ENCODE results near the gene ZRANB1.

The ZRANB1 gene

GRCh38 chr10:125006188-125006680, 64.3 kb downstream of the ZRANB1 start:
- no peak for TF ChIP-seq ZNF274 (IDR thresholded peaks at IDR 0.05; ENCODE audit: low read depth, low read length)
- H3K4me3 ChIP-seq (ENCODE audit: low read length): no peak overlapping the region

DNA sequence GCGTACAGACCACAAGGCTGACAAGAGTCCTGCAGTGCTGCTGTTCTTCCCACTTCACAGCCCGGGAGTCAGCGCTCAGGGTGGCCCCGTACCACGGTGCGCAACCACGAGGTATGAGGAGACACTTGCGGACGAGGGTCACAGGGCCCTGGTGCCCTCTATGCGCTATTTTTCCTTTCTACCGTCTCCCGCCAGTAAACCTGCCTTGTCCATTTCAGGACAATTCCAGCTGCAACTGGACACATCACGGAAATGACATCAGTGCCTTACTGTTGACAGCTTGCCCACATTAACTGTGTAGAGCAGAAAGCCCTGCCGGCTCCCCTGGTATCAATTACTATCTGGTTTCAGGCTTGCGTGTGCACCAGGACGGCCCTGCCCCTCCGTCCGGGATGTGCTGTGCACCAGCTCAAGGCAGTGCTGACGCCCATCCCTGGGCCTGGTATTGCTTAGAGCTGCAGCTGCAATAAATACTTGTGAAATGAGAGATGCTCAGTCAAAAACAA, 65.1 kb downstream of the ZRANB1 start:
- H3K4me3 ChIP-seq (ENCODE audit: low read length): no peak overlapping the region
- TF ChIP-seq ZNF274 (IDR thresholded peaks at IDR 0.05; ENCODE audit: low read depth, low read length): no peak

- TF ChIP-seq ZNF274 (IDR thresholded peaks at IDR 0.05; ENCODE audit: low read depth, low read length): no peak
- no peak overlapping the region for H3K4me3 ChIP-seq (ENCODE audit: low read length)
Observed at GRCh38 chr10:125007436-125007835, 65.5 kb downstream of the ZRANB1 start.

- TF ChIP-seq ZNF274 (IDR thresholded peaks at IDR 0.05; ENCODE audit: low read depth, low read length): no peak
Observed at GRCh38 chr10:125008689-125009638, 67.0 kb downstream of the ZRANB1 start.

GRCh38 chr10:125009661-125010161, 67.8 kb downstream of the ZRANB1 start:
- TF ChIP-seq ZNF274 (IDR thresholded peaks at IDR 0.05; ENCODE audit: low read depth, low read length): no peak

More at GRCh38 chr10:125008689-125009638, 67.0 kb downstream of the ZRANB1 start:
- no peak overlapping the region for H3K4me3 ChIP-seq (ENCODE audit: low read length)

GRCh38 chr10:125010362-125010761, 68.4 kb downstream of the ZRANB1 start:
- H3K4me3 ChIP-seq (ENCODE audit: low read length): no peak overlapping the region
- no peak for TF ChIP-seq ZNF274 (IDR thresholded peaks at IDR 0.05; ENCODE audit: low read depth, low read length)

More at GRCh38 chr10:125009661-125010161, 67.8 kb downstream of the ZRANB1 start:
- H3K4me3 ChIP-seq (ENCODE audit: low read length): no peak overlapping the region

- H3K4me3 ChIP-seq (ENCODE audit: low read length): no peak overlapping the region
- no peak for TF ChIP-seq ZNF274 (IDR thresholded peaks at IDR 0.05; ENCODE audit: low read depth, low read length)
Observed at GRCh38 chr10:125011171-125011925, 69.4 kb downstream of the ZRANB1 start.

DNA sequence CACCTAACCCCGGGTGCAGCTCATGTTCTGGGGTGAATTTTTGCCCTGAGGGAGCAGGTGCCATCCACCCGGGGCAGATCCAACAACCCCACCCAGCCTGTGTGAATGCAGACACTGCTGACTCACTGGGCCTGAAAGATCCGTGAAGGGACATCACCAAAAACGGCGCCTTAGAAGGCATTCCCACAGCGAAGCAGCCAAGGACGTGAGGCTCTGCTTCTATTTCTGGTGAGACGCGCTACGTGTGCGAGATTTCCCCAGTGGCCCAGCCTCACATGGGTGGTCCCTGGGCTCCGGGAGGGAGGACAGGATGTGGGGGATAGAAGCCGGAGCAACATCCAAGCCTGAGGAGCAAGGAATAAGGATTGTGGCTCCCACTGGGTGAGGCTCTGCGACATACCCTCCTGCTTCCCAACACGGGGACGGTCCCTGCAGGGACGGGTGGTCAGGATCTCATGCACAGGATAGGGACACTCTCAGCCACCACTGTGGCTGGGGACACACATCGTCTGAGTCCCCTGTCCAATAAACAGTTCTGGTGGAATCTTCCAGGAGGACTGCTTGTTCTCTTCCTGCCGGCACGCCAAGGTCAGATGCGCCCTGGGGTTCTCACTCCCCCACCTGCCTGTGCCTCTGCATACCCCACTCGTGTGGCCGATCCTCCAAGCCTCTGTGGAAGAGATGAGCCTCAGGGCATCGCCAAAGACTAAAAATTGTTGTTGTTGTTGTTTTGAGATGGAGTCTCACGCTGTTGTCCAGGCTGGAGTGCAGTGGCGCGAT, 70.2 kb downstream of the ZRANB1 start:
- no peak for TF ChIP-seq ZNF274 (IDR thresholded peaks at IDR 0.05; ENCODE audit: low read depth, low read length)
- no peak overlapping the region for H3K4me3 ChIP-seq (ENCODE audit: low read length)

GRCh38 chr10:125012851-125013528, 71.1 kb downstream of the ZRANB1 start:
- no peak overlapping the region for H3K4me3 ChIP-seq (ENCODE audit: low read length)
- no peak for TF ChIP-seq ZNF274 (IDR thresholded peaks at IDR 0.05; ENCODE audit: low read depth, low read length)

- H3K4me3 ChIP-seq (ENCODE audit: low read length): no peak overlapping the region
- no peak for TF ChIP-seq ZNF274 (IDR thresholded peaks at IDR 0.05; ENCODE audit: low read depth, low read length)
Observed at GRCh38 chr10:125013529-125013872, 71.6 kb downstream of the ZRANB1 start.

- TF ChIP-seq ZNF274 (IDR thresholded peaks at IDR 0.05; ENCODE audit: low read depth, low read length): no peak
- no peak overlapping the region for H3K4me3 ChIP-seq (ENCODE audit: low read length)
Observed at GRCh38 chr10:125014086-125014830, 72.3 kb downstream of the ZRANB1 start.

DNA sequence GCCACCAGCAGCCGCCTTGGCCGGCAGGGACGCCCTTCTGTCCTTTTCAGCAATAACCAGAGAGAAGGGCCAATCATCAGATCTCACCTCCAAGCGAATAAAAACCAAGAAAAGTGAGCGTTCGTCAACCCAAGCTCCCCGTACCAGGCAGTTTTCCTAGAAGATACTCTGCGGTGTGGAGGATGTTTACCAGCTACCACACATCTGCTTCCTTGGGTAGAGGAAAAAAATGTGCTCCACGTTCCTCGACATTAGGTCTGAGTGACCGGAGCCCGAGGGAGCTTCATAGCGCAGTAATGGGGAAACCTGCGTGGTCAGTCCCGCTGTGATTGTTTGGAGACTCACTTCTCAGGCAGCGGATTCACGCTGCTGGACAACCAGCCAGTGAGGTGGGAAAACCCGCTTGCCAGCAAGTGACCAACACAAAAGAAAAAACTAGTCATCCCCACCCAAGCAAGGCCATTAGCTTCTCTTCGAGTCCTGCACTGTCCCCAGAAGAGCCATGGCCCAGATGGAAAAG, 73.0 kb downstream of the ZRANB1 start:
- TF ChIP-seq ZNF274 (IDR thresholded peaks at IDR 0.05; ENCODE audit: low read depth, low read length): no peak
- no peak overlapping the region for H3K4me3 ChIP-seq (ENCODE audit: low read length)

Measured in GM08714 (cell line).